GM18873 (cell line): Measurements from ENCODE around the gene NWD2.
"Not testable (repeated sequence)": the region's sequence is repeated elsewhere in the genome, so short reads cannot be mapped to it uniquely, and the experiment has no call there.

Experiments
- ATAC-seq: cut with Tn5 transposase; IDR thresholded peaks from one replicate; pipeline ENCODE4 v1.9.1; 2021; ENCODE audit warnings: mild to moderate bottlenecking, moderate library complexity, moderate number of reproducible peaks; ENCODE audit not compliant: unreplicated experiment, low FRiP score

Gene NWD2, protein sequence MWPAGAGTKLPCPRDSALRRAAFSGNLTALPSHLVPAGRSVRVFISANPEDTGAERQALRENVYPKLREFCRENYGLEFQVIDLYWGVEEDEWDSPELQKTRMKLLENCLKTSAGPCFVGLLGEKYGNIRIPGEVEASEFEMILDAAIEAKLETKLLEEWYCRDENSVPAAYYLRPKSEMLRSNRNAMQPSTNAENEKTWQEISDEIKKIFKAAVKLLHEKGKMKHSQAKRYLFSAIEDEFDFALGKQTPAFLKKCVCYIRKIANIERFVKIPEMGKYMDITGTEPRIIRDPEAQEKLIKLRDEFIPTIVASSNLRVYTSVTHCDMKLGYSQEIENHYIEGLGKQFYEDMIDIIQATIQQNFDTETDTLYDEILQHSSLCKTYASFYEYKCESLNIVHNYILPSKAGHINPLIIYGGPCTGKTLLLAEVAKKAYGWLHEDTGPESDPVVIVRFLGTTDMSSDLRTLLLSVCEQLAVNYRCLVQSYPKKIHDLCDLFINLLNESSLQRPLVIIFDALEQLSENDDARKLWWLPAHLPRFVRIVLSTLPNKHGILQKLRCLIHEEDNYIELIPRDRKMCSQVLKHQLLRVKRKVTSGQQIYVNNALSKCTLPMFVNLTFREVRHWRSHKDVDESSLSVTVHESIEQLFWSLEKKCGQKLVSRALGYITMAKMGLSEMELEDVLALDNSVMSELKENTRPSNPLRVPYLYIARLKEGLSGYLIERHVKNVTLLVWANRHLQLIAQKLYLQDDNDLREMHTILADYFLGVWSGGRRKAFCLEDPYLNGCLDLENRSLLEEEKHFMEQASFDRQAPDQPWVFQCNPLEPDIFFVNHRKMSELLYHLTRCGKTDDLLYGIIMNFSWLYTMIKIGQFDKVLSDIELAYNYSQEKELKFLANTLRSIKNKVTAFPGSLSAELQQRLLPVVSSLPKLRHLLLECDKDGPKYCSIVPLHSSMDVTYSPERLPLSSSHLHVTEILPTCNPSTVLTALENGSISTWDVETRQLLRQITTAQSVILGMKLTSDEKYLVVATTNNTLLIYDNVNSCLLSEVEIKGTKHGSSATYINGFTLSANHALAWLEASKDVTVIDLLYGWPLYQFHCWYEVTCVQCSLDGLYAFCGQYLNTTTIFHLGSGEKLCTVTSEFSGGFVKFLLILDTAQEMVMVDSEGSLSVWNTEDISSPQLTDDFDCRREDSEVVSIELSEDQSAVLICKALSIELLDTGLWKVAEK (N-terminal part only)

DNA sequence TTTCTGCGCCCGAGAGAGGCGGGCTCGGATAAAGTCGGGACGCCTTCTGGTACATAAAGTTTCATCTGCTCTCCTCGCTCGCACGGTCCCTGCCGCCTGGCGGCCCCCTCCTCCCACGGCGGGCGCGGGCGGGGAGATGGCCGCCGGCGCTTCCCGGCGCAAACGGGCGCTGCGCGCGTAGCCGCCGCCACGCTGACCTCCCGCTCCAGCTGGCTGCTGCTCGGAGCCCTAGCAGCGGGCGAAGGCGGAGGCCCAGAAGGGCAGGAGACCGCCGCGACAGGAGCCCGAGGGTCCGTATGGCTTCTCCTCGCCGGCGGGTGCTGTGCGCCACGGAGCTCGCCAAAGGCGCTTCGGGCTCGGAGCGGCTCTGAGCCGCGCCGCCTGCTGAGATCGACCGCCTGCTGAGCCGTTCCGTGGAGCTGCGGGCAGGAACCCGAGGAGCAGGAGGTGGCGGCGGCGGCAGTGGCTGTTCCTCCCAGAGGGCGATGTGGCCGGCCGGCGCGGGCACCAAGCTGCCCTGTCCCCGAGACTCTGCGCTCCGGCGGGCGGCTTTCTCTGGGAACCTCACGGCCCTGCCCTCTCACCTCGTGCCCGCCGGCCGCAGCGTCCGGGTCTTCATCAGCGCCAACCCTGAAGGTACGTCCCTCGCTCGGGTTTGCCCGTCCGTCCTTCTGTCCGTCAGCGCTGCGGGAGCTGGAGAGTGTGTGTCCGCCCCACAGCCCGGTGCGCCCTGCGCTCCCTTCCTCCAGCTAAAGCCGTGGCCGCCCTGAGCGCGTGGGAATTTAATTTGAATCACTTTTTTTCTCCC lies at the start of gene NWD2:
TSS of gene NWD2 (plus strand) at position 161 of the 808 bp plus-strand sequence. CDS start at position 486, 325 bp downstream.
- no peak for ATAC-seq

DNA sequence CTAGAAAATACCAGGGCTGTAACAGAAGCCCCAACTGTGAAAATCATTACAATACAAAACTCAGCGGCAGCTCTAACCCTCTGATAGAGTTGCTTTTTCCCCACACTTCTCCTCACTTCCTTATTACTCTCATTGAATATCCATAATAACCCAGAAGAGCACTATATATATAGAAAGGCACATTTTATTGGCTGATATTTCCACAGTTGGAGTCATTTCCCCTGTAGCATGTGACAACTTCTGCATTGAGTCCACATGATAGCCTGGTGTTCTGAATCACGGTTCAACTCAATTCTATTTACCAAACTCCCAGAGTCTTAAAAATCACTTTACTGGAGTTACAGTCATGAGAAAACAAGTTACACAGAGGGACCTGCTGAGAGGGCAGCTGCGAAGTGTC lies 46.6 kb upstream of the NWD2 start:
- no peak for ATAC-seq

- ATAC-seq, result not testable (repeated sequence)
These were observed 39.8 kb upstream of the NWD2 start for GRCh38 chr4:37204740-37205139.

GRCh38 chr4:37216209-37216608 lies 28.3 kb upstream of the NWD2 start:
- no peak for ATAC-seq

DNA sequence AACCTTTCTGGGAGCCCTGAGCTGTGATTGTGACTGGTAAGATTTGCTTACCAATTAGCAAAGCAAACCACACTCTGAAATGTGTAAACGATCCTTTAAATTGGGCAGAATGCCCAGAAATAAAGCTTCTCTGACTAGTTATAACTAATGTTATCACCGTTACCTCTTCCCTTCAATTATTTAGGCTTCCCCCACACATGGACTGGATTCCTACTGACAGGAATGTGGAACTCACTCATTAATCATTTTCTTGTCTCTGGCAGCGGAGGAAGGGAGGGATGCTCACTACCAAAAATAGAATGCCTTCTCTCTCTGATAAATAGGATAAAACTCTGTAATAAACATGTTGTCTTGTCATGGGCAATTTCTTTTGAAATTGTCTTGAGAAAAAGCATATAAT lies 25.3 kb upstream of the NWD2 start:
- no peak for ATAC-seq

DNA sequence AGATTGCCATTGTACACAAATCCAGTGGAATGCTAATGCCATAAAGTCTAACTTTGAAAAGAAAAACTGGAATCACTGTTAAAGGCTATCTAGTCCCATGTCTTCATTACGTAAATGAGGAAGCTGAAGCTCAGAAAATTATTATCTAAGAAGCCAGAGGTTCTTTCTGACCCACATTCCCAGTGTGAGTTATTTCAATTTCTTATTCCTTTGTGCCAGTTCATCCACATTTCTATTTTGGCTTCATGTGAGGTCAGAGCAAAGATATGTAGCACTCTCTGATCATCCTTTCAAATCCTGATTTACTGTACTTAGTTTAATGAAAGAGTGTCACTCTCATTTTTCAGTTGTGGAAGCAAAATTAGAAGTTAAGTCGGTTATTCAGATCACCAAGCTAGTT lies 24.6 kb upstream of the NWD2 start:
- ATAC-seq, result no peak

- ATAC-seq, result no peak
These were observed 23.9 kb upstream of the NWD2 start for GRCh38 chr4:37220685-37221084.

DNA sequence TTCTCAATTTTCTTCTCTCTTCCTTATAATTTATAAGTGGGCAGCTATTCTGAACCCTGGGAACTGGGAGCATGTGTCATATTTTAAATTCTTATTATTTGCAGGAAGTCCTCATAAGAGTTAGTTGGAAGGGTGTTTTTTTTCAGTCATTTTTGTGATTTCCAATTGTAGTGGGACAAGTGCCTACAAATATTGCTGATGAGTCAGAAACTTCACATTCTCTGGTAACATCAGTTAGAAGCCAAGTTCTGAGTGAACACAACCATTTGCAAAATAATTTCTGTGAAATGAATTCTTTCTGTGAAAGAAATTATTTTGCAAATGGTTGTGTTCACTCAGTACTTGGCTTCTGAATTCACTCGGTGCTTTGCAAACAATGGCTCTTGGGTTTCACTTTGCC lies 20.8 kb upstream of the NWD2 start:
- no peak for ATAC-seq

DNA sequence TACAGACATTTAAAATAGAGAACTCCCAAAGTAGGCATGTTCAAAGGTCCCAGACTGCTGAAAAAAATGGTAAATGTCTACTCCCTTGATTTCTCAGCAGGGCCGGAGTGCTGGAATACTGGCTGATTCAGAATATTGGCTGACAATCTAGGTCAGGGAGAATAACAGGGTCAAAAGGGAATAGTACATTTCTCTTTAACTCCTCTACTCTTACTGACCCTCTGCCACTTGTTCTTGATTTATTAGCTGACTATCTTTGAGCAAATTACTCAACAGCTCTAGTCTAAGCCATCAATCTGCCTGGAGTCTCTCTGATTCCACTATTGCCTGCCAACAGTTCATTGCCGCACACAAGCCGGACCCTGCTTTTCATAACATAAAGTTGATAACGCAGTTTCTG lies 19.7 kb upstream of the NWD2 start:
- ATAC-seq, result no peak

DNA sequence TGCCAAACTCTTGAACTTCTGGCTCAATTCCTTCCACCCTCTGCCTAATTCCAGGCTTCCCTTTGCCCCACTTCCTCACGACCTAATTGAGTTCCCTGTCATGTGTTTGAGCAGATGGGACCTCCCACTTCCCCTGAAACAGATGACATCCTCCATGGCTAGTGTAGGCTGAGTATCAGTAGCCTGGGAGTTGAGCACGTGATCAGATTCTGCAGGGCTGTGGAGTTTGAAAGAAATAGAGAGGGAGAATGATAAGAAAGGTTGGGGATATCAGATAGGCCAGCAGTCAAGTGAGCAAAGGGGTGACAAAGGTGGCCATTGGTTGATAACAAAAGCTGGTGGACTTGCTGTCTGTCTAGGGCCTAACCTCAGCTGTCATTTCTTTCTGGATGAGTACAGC lies 18.8 kb upstream of the NWD2 start:
- ATAC-seq, result no peak

DNA sequence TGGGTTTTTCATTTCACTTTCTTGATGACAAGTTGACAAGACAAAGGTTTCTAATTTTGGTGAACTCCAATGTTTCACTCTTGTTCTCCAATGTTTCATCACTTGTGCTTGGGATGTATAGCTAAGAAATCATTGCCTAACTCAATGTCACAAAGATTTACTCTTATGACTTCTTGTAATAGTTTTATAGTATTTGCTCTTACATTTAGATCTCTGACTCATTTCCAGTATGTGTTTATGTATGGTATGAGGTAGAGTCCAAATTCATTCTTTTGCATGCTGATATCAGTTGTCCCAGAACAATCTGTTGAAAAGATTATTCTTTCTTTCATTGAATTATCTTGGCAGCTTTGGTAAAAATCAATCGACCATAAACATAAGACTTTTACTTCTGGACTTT lies 12.2 kb upstream of the NWD2 start:
- no peak for ATAC-seq

DNA sequence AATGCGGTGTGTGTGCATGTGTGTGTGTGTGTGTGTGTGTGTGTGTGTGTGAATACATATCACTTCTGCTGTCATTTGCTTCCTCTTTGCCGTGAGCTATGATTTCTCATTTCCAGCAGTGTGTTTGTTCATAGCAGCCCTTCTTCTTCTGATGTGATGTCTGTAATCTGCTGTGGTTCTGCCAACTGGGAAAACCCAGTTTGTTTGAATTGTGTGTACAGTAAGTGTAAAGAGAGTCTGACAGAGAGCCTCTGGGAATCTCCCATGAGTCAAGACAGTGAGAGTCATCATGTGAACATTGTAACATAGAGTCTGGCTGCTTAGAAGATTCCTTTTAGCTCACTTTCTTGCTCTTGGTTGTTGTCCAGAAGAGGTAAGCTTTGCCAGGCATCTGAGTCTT lies 8.4 kb upstream of the NWD2 start:
- no peak for ATAC-seq

GRCh38 chr4:37241647-37242046 lies 2.9 kb upstream of the NWD2 start:
- ATAC-seq, result no peak

DNA sequence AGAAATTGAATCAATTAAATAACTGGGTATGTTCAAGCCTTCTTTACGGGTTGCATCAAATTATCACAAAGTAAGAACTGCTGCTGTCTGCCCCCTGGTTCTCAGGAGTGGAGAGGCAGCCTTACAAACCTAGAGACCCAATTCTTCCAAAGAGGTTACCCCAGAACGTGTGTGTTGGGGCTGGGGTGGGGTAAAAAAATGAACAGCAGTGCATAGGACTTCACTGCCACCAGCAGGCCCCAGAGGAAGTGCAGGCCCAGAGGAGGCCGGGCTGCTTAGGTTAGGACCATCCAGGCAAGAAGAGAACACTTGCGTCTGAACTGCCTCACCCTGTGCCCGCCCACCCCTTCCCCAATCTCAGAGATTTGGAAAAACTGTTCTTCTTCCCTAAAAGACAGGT lies 1.5 kb upstream of the NWD2 start:
- no peak for ATAC-seq

DNA sequence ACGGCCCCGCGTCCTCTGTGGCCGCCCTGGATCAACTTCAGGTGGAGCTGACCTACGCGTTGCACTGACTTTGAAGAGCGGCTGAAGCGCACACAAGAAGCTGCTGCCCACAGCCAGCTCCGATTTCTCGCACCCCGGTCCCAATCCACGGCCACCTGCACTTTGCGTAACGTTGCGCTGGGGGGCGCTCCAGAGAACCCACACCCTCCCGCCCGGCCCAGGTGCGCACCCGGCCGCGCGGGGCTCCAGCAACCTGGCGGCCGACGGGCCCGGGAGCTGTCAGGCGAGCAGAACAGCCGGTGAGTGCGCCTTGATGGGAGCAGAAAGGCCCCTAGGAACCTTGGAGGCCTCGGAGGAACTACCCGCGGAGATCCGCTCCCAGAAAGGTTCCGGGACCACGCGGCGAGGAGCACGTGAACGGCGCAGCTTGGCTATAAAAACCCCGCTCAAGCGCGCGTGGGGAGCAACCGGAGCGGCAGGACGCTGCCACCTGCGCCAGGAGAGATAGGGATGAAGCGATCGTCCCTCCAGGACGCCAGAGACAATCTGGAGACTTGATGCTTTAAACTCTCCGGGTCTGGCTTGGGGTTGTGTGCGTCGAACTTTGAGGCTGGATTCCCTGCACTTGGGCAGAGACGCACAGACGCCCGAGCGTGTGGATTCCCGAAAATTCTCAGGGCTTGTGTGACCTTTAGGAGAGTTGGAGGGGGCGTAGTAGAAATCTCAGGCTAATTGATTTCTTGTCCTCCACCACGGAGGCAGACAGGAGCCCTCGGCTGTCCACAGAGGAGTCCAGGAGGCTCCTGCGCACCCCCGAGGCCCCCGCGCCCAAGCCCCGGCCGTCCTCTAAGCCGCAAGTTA lies 591 bp upstream of the NWD2 start:
- no peak for ATAC-seq

DNA sequence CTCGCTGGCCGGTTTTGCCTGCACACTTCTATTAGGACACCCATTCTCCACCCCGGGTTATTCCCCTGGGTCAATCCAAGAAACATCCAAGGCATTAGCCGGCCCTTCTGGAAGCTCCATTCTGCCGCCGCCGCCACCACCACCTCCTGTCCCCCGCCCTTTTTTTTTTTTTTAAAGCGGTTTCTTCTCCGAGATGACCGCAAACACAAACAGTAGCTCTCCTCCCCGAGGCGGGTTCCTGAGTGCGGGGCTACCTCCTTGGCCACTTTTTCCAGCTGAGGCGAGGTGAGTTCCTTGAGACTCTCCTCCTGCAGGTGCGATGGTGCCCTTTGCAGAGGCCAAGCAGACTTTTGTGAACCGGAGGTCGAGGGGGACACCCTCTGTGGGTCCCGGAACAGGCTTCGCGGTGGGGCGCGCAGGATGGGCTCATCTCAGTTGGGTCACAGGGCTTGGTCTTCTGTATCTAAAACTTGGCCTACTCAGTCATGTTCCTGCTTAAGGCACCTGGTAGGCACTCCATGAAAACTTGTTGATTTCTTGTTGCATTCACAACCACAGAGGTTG lies 930 bp downstream of the NWD2 start:
- ATAC-seq, result no peak

DNA sequence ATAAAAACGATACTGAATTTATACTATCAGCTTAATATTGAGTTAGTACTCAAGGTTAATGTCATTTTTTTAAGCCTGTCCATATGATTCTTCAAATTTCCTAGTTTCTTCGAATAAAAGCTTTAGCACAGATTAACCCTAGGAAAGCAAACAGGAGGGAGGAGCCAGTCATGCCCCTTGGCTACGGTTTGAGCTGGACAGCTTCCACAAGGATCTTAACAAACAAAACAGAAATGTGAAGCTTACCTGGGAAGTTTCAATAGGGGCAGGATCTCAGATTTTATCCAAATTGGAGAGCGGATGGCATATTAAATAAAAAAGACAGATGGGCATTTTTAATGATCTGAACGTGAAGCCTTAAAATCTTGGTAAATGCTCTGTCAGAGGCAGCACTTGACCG lies 2.3 kb downstream of the NWD2 start:
- ATAC-seq, result no peak

DNA sequence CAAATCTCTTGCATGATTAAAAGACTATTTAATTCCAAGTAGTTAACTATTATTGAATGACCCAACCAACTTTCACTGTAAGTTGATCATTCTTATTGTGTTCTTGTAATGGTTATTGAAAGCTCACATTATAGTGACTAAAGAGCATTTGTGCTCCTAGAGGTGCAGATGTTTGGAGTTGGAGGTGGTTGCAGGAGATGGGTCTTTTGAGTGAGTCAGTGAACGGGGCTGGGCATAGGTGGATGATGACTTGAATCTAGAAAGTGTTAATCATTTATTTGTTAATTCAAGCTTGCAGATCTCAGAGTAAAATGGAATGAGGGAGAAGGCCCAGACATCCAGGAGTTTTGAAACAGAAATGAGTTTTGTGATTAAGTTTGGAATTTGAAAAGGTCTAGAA lies 13.7 kb downstream of the NWD2 start:
- ATAC-seq, result no peak

- no peak for ATAC-seq
These were observed 23.8 kb downstream of the NWD2 start for GRCh38 chr4:37268319-37268718.
